Left ventricle myocardium inferior (tissue), 1 donor: ENCODE results near the gene TSPAN14. TPM values are rescaled to one million over a fixed set of nuclear protein-coding genes. Genes with fewer than 3 reads are reported as not detected.

Source experiments
- DNase-seq: peaks from one replicate; pipeline ENCODE4 v3.0.0-alpha.2; 2020
- H3K27ac ChIP-seq: fragments of 200-600 bp; replicated peaks from 2 replicates; pipeline ENCODE4 v1.8.0; 2021
- H3K27me3 ChIP-seq: fragments of 200-600 bp; 2 replicates; pipeline ENCODE4 v1.8.0; 2021; ENCODE audit warnings: low read depth
- H3K36me3 ChIP-seq: fragments of 200-600 bp; 2 replicates; pipeline ENCODE4 v1.8.0; 2021
- H3K4me1 ChIP-seq: fragments of 200-600 bp; 2 replicates; pipeline ENCODE4 v1.8.0; 2021
- H3K4me3 ChIP-seq: fragments of 200-600 bp; 2 replicates; pipeline ENCODE4 v1.8.0; 2021; ENCODE audit warnings: mild to moderate bottlenecking, moderate library complexity
- H3K9me3 ChIP-seq: fragments of 200-600 bp; replicated peaks from 2 replicates; pipeline ENCODE4 v1.8.0; 2021
- intact Hi-C: fragments of 100-400 bp; cut with micrococcal nuclease; formaldehyde crosslinking; loops from one replicate; pipeline ENCODE4 v1.11.0; 2022
- long read RNA-seq: library from polyadenylated mRNA; unstranded; transcript quantifications from one replicate; pipeline ENCODE4 v2.0.0, GENCODE V29; 2021
- total RNA-seq: library from RNA; stranded (reverse); fragmentation: NEBNext Ultra II Directional; extraction: Animal tissue kit (Norgen Biotek cat#: 25700); gene quantifications from one replicate; pipeline ENCODE4 v1.2.1, GENCODE V29; 2021
- TF ChIP-seq, protein P1 (sequence below): fragments of 200-600 bp; IDR thresholded peaks from 2 replicates; pipeline ENCODE4 v1.8.0; 2021; ENCODE audit warnings: antibody characterized with exemption, mild to moderate bottlenecking, borderline replicate concordance
- donor health status: DM: no; HTN: yes; CAD: no; lungs with severe emphysema.

Gene TSPAN14, protein sequence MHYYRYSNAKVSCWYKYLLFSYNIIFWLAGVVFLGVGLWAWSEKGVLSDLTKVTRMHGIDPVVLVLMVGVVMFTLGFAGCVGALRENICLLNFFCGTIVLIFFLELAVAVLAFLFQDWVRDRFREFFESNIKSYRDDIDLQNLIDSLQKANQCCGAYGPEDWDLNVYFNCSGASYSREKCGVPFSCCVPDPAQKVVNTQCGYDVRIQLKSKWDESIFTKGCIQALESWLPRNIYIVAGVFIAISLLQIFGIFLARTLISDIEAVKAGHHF
- total RNA-seq: 33.4 TPM
- long read RNA-seq, full-length matches to known transcripts: 23 of 47 reads
- long read RNA-seq, partial matches to known transcripts: 1 of 47 reads
- long read RNA-seq, other reads (novel, unspliced or antisense): 23 of 47 reads

DNA sequence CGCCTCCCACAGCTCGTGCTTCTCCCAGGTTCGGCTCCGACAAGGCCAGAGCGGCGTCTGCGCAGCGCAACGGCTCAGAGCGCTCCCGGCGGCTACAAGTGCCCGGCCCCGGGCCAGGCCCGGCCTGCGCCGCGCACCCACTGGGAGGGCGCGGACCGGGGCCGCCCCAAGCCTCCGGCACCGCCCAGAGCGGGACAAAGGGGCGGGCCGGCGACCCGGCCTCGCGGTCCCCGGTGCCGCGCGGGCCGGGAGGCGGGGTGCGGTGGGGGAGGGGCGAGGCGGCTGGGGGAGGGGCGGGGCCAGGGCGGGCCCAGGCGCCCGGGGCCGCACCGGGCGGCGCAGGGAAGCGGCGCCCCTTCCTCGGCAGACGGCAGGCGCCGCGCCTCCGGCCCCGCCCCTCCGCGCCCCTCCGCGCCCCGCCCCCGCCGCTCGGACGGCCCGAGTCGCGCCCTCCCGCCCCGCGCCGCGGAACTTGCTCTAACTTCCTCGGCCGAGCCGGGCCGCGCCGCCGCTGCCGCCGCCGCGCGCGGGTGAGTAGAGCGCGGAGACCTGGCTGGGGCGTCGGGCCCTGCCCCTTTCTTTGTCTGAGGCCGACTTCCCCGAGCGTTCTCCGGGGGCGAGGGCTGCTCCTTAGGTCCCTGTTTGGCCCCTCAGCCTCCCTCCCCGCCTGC is at the start of gene TSPAN14:
TSS of gene TSPAN14 (plus strand) at position 469 of the 671 bp plus-strand sequence. CDS start 34,924 bp downstream, outside the sequence.
- H3K4me3 ChIP-seq: peak within 1 kb of the TSS; percentile 99
- DNase-seq: peak; percentile 88
- H3K36me3 ChIP-seq: no peaks in the 10 kb centered on the region
- H3K4me1 ChIP-seq: peaks cover 65% of the 10 kb centered on the region
- TF ChIP-seq, protein P1, sequence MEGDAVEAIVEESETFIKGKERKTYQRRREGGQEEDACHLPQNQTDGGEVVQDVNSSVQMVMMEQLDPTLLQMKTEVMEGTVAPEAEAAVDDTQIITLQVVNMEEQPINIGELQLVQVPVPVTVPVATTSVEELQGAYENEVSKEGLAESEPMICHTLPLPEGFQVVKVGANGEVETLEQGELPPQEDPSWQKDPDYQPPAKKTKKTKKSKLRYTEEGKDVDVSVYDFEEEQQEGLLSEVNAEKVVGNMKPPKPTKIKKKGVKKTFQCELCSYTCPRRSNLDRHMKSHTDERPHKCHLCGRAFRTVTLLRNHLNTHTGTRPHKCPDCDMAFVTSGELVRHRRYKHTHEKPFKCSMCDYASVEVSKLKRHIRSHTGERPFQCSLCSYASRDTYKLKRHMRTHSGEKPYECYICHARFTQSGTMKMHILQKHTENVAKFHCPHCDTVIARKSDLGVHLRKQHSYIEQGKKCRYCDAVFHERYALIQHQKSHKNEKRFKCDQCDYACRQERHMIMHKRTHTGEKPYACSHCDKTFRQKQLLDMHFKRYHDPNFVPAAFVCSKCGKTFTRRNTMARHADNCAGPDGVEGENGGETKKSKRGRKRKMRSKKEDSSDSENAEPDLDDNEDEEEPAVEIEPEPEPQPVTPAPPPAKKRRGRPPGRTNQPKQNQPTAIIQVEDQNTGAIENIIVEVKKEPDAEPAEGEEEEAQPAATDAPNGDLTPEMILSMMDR: no peak
- intact Hi-C loops: no loop called here
- H3K27ac ChIP-seq: peak within 1 kb of the TSS; percentile 100
- no peaks in the 10 kb centered on the region for H3K27me3 ChIP-seq
- H3K9me3 ChIP-seq: peaks cover 8% of the 10 kb centered on the region

DNA sequence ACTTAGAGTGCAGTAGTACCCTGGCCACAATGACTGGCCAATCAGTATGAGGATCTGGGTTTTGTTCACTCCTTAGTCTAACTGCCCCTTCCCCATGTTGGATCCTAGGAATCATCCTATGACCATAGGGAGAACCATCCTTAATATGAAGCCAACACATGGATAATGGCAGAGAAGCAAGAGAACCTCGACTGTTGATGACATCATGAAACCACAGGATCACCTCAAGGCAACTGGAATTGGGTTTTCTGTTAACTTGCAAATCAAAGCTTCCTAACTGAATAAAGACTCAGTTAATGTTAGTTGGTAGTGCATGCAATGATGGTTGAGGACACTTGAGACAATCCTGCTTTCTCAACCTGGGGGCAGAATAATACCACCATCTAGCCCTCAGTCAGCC is 49.1 kb upstream of the TSPAN14 start:
- TF ChIP-seq, protein P1: no peak
- Histone ChIP-seq H3K9me3 (no peaks in the 10 kb centered on the region), H3K27ac (peak overlapping the region; percentile 96), H3K36me3 (no peaks in the 10 kb centered on the region), H3K27me3 (no peaks in the 10 kb centered on the region), H3K4me3 (no peak overlapping the region), H3K4me1 (peaks cover 30% of the 10 kb centered on the region)
- intact Hi-C loops: no loop called here
- DNase-seq: no peak

GRCh38 chr10:80405626-80406025 is 48.5 kb upstream of the TSPAN14 start:
- H3K27ac ChIP-seq: peak overlapping the region; percentile 96
- TF ChIP-seq, protein P1: no peak
- DNase-seq: no peak
- no peak overlapping the region for H3K4me3 ChIP-seq
- H3K9me3 ChIP-seq: no peaks in the 10 kb centered on the region
- no peaks in the 10 kb centered on the region for H3K27me3 ChIP-seq
- H3K4me1 ChIP-seq: peaks cover 36% of the 10 kb centered on the region
- intact Hi-C loops: no loop called here
- no peaks in the 10 kb centered on the region for H3K36me3 ChIP-seq

DNA sequence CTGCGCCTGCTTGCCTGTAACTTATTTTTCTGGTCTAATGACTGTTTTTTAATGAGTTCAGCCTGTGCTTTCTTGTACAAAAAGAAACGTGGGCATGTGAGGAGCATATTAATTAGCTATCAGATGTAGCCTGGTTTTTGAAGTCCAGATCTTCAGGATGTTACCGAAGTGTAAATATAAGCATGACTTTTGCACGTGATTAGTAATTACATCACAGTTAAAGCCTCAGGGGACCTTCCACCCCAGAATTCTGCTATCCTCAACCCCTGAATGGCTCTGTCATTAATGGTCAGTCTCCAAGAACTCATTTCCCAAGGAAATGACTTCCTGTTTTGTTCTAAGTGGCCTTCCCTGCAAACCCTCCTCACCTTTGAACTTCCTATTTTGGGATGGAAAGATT is 47.9 kb upstream of the TSPAN14 start:
- no peak for DNase-seq
- Histone ChIP-seq H3K27me3 (no peaks in the 10 kb centered on the region), H3K4me1 (peaks cover 42% of the 10 kb centered on the region), H3K27ac (peak overlapping the region; percentile 96), H3K36me3 (no peaks in the 10 kb centered on the region), H3K9me3 (no peaks in the 10 kb centered on the region), H3K4me3 (no peak overlapping the region)
- intact Hi-C loops: no loop called here
- TF ChIP-seq, protein P1: no peak

DNA sequence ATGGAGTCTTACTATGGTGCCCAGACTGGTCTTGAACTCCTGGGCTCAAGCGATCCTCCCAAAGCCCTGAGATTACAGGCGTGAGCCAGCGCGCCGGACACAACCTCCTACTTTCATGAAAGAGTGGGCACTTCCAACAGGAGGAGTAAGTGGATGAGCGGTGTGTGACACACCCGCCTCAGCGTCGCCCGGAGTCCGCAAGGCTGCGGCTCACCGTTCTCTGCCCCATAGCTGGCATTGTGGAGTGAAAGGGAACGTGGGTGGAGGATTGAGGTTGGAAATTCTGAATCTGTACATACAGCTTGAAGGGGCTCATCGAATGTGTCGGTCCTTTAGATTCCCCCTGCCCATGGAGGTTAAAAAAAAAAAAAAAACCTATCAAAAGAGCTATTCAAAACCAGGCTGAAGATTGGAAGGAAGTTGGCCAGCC is 46.3 kb upstream of the TSPAN14 start:
- intact Hi-C loops: no loop called here
- Histone ChIP-seq H3K9me3 (no peaks in the 10 kb centered on the region), H3K27ac (peak overlapping the region; percentile 96), H3K4me1 (peaks cover 58% of the 10 kb centered on the region), H3K4me3 (peak overlapping the region; percentile 95), H3K36me3 (no peaks in the 10 kb centered on the region), H3K27me3 (no peaks in the 10 kb centered on the region)
- DNase-seq: no peak
- TF ChIP-seq, protein P1: no peak
